Cortex of kidney (tissue), 1 donor: ENCODE data around the gene PEX11A.
"Not testable (repeated sequence)": the region's sequence is repeated elsewhere in the genome, so short reads cannot be mapped to it uniquely, and the experiment has no call there.

ENCODE experiments used
- DNase-seq: peaks from one replicate; lab custom pipeline; 2025; lab: John Stamatoyannopoulos, UW

Gene PEX11A, protein sequence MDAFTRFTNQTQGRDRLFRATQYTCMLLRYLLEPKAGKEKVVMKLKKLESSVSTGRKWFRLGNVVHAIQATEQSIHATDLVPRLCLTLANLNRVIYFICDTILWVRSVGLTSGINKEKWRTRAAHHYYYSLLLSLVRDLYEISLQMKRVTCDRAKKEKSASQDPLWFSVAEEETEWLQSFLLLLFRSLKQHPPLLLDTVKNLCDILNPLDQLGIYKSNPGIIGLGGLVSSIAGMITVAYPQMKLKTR

DNA sequence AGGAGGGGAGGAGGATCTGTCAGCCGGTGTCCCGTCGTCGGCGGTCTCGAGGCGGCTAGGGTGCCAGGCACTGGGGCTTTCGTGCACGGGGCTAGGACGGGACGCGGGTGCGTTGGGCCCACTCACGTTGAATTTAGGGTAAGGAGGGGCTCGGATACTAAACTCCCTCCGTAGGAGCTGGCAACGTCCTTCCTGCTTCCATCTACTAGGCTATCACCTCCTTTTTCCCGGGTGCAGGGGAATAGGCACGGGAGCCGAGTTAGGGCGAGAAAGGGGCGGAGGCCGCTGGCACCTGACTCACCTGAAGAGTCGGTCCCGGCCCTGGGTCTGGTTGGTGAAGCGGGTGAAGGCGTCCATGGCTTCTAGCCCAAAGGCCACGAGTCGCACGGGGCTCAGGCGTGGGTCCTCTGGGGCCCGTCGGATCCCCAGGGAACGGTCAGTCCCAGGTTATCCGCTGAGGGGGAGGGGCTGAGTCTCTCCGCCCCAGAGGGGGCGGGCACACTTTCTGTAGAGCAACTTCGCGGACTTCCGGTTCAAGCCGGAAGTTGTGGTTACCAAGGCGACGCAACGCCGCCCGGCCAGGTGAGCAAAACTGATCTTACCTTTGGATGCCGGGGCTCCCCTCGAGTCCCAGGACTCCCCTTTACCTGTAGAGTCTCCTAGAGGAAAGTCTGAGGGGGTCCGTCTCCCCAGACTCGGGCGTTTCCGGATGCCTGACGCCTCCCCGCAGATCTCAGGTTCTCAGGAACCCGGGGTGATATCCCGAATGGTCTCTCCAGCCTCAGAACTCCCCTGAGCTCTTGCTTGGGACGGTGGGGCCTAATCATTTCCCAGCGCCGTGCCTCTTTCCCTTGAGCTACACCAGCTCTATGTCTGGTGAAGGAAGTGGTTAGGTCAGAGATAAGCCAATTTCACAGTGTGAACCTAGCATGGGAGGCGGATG is at the start of gene PEX11A, which contains the start of gene WDR93:
Gene PEX11A (minus strand): TSS at position 479 of the 943 bp plus-strand sequence. CDS start 122 bp downstream, at position 357.
Gene WDR93 (plus strand): TSS at position 536 of the 943 bp plus-strand sequence. CDS start 10,936 bp downstream, outside the sequence.
- DNase-seq, result no peak

DNA sequence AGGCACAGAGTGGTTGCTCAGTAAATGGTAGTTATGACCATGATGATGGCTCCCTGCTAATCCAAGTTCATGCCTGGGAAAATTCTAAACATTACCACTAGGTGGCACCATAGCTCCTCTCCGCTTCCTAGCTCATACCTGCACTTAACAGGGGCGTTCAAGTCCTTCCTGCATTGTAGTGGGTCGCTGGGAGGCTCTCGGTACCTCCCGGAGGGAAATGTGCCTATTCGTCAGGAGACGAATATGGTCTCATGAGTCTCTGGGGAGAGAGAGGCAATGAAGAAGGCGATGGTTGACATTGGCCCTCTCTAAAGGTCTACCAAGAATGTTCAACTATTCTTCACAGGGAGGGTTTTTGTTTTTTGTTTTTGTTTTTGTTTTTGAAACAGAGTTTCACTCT is 49.6 kb upstream of the PEX11A start:
- no peak for DNase-seq

DNA sequence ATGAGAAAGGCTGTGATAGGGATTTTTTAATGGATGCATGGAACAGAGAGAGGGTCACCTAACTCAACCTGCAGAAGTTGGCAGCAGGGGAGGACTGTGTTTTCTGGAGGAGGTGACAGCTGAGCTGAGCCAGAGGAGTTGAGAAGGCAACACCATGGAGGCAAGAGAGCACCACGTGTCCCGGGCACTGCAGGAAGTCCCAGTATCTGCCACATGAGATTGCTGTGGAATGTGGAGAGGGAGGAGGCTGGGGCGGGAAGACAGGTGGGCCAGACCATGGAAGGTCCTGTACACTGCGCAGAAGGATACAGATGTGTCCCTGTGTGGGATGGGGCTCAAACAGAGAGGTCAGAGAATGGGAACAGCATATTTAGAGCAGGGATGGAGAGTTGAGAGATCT is 45.2 kb upstream of the PEX11A start:
- no peak for DNase-seq

DNA sequence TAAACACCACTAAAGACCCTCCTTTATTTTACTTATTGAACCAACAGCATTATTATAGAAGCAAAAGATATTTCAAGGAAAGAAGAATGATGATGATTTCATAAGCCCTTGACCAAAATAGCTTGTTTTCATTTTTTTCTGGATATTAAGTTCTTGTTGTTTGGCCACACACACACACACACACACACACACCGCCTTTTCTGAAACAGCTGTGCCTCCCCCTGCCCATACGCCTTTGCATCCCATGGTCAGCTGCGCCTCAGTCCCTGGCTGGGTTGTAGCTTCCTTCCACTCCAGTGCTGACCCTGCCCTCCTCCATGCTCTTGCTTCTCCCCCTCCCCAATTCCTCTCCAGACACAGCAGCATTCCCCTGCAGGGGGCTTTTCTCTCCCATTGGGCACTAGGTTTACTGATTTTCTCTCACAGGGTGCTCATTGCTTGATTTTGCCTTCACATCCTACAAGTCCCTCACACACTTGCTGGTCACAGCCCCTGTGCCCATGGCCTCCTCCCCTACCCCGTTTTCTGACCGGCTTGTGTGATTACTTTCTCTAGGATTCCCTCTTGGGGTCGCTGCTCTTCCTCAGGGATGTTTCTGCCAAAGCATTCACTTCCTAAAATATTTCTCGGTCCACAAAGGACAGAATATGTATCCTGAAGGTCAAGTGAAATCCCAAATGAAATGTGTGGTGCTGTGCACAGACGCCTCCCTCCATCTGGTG is 42.1 kb upstream of the PEX11A start:
- no peak for DNase-seq

DNA sequence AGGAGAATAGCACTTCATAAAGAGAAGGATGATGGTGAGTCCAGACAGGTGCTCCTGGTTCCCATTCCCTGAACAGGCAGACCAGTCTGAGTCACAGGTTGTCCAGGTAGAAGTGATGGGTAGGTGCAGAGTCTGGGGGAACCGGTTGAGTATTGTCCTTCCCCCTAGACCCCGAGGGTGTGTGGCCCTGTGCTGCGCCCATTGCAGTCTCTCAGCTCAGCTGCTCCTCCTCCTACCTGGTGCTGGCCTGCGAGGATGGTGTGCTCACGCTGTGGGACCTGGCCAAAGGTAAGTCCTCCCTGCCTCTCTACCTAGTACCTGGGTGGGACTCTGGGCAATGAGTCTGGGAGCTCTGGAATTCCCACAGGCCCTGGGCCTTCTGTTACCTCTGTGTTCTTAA is 40.7 kb upstream of the PEX11A start:
- DNase-seq, result no peak

DNA sequence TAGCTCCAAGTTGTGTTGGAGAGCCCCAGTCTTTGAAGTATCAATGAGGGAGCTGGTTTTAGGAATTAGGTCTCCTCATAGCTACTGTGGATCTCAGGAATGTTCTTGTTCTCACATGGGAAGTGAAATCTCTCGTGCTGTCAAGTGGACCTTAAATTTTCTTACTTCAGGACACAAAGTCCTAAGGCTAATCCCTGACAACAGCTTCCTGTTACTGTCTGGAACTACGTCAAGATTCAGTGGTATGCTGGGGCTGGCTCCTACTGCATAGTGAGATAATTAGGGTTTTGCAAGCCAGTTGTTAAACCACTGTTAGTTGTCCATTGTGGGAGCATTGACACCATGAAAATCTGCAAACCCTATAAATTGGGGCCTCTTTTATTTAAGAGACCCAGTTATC is 37.7 kb upstream of the PEX11A start:
- no peak for DNase-seq

DNA sequence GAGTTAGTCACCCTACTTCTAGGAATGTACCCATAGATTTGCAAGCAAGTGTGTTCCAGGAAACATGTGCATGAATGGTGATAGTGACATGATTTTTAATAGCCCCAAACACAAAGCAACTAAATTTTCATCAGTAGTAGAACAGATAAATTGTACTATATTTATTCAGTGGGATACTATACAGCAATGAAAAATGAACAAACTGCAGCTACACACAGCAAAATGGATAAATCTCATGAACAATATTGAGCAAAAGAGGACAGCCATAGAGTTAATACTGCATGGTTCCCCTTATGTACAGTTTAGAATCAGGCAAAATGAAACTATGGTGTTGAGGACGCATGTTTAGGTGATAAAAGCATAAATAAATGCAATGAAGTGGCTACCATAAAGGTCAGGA is 34.5 kb upstream of the PEX11A start:
- DNase-seq, result no peak

DNA sequence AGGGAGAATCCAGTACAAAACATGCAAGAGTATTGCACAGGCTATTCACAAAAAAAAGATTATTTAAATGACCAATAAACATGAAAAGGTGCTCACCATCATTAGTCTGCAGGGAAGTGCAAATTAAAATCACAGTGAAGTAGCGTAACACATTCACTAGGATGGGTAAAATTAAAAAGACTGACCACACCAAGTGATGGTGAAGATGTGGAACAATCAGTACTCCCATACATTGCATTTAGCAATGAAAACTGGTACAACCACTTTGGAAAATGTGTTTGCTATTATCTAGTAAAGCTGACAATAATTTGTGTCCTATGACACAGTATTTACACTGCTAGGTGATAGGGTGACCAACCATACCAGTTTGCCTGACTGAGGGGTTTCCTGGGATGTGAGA is 34.1 kb upstream of the PEX11A start:
- DNase-seq, result no peak

DNA sequence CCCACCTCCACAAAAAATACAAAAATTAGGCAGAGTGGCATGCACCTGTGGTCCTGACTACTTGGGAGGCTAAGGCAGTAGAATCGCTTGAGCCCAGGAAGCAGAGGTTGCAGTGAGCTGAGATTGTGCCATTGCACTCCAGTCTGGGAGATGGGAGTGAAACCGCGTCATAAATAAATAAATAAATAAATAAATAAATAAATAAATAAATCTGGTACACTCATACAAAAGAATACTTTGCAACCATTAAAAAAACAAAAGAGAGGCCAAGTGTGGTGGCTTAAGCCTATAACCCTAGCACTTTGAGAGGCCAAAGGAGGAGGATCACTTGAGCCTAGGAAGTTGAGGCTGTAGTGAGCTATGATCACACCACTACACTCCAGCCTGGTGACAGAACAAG is 32.5 kb upstream of the PEX11A start:
- no peak for DNase-seq

DNA sequence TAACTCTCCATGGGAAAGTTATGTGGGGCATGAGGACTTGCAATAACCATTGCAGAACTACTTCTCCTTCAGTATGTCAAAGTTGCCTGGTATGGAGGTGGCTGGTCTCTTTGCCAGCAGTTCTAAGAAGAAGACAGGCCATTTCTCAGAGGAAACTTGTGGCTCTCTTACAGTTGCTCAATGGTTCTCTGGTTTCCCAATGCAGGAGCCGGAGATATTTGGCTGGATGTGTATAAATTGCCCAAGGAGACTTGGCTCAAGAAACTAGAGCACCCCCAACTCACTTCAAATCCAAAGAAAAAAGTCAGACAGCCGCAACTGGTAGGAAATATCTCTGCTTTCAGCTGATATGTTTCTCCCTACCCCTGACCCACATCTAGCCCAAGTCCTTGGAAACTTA is 24.2 kb upstream of the PEX11A start:
- no peak for DNase-seq

DNA sequence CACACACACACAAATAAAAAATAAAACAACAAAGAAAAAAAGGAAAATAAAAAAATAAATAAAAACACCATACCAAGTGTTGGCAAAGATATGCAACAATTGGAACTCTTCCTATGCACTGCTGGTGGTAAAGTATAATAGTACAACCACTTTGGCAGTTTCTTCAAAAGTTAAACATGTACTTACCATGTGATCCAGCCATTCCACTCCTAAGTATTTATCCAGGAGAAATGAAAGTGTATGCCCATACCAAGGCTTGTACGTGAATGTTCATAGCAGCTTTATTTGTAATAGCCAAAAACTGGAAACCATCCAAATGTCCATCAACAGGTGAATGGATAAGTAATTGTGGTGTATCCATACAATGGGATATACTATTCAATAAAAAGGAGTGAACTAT is 17.0 kb upstream of the PEX11A start:
- no peak for DNase-seq

DNA sequence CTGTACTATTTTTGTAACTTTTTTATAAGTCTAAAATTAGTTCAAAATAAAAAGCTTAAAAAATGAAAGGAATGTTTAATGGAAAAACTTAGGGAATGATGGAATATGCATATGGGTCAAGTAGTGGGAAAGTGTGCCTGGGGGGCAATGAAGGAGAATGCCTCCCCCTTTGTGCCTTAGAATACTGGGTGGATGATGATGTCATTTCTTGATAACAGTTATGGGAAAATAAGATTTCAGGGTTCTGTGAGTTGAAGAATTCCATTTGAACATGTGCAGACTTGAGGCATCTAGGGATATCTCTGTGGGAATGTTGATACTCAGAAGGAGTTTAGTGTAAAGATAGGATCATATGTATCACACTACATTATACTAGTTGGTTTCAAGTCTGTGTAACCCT is 13.9 kb upstream of the PEX11A start:
- DNase-seq, result no peak

DNA sequence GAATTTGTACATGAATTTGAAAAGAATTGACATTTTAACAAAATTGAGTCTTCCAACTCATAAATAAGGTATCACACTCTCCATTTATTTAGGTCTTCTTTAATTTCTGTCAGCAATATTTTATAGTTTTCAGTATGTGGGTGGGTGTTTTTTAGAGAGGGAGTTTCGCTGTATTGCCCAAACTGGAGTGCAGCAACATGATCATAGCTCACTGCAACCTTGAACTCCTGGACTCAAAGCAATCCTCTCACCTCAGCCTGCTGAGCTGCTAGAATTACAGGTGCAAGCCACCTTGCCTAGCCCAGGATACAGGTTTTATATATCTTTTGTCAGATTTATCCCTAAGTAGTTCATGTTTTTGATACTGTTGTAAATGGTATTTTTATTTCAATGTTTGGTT is 4.6 kb upstream of the PEX11A start:
- no peak for DNase-seq

DNA sequence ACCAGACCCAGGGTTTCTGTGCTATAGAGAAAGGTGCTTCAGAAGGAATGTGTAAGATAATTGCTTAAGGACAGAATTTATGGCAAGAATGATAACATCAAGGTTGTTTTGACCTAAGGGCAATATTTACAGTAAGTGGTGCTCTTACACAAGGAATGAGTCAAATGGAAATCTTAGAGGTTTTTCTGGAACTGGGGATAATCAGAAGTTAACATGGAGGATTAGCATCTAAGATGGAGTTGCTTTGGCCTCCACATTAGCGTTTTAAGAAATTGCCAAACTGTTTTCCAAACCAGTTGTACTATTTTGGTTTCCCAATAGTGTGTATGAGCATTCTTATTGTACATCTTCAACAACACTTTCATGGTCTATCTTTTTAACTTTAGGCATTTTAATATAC is 3.1 kb upstream of the PEX11A start:
- DNase-seq, result no peak

DNA sequence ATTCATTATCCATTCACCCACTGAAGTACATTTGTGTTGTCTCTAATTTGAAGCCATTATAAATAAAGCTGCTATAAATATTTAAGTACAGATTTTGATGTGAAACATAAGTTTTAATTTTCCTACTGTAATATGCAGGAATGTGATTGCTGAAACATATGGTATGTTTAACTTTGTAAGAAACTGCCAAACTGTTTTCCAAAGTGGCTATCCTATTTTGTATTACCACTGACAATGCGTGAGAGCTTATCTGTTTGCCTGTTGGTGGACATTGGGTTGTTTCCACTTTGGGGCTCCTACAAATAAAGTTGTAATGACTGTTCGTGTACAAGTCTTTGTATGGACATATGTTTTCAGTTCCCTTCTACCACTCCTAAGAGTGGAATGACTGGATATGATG is 2.5 kb upstream of the PEX11A start:
- no peak for DNase-seq

DNA sequence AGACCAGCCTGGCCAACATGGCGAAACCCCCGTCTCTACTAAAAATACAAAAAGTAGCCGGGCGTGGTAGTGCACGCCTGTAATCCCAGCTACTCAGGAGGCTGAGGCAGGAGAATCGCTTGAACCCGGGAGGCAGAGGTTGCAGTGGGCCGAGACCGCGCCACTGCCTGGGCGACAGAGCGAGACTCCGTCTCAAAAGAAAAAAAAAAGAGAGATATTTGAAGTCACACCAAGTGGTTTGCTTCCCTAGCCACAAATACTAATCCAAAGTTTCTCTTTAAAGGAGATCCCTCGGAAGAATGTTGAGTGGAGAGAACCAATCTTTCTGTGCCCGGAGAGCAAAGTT is 651 bp downstream of the PEX11A start:
- DNase-seq, result not testable (repeated sequence)

DNA sequence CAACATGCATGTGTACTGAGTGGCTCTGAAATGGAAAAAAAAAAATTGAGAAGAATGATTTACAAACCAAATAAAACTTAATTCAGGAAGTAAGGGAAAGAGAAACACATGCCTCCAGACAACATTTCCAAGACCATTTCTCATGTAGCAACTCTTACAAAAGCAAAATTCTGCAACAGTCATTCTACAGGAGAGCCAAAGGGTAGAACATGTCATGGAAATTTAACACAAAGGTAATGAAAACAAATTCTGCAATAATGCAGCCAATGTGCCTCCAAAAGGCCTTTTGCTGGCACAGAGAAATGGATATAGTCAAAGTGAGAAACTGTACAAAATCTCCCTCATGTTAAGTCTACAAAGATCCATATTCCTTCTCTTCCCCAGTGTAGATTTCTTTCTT is 4.0 kb downstream of the PEX11A start:
- DNase-seq, result no peak

DNA sequence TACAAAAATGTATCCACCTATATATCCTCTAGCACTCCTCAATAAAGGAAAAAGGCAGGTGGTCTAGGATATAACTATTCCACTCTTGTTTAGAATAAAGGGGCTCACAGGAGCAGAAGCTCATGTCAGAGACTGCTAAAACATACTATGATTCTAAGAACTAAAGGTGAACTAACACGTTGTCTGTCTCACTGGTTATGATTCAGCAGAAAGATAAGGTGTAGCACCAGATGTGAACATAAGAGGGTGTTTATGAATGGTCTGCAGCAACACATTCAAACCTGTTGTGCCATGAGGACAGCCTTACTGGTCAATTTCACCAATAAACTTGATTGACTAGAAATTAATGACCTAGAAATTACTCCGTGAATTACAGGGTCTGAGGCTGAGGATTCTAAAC is 4.6 kb downstream of the PEX11A start:
- no peak for DNase-seq

DNA sequence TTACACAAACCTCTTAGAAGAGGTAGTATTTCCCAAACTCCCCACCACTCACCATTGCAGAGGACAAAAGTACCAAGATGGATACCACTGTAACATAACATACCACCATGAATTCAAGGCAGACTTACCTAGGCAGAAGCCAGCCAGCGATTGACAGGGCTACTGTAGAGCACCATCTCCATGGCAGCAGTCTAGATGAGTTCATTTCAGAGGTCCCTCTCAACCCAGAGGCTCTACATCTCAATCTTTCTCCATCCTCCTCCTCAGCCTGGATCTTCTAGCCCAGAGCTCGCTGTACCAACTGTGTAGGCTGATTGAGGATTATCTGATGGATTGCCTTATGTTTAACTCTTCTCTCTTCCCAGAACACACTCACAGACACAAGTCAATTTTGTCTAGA is 9.4 kb downstream of the PEX11A start:
- DNase-seq, result no peak

DNA sequence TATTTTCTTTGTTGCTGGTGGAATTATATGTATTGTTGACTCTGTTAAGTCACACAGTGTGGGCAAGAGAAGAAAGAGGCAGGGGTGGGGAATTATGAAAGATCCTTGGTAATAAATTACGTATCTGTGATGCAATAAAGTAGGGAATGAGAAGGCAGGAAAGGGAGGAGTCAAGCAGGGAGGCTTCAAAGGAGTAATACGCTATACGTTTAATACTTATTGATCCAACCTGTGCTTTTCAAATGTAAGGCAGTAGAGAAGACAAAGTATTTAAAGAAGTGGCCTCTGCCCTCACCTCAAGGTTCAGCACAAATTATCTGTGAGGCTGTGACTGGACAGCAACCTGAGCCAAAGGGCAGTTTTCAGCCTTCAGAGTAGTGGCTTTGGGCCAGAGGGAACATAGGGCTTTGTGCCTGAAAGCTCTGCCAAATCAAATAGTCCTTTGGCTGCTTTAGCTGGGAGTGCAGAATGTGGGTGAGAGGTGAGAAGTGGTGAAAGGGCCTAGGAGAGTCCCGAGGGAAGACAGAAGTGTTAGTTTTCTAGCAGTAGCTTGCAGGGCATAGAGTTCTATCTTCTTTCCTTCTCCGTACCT is 10.2 kb downstream of the PEX11A start:
- DNase-seq, result no peak

DNA sequence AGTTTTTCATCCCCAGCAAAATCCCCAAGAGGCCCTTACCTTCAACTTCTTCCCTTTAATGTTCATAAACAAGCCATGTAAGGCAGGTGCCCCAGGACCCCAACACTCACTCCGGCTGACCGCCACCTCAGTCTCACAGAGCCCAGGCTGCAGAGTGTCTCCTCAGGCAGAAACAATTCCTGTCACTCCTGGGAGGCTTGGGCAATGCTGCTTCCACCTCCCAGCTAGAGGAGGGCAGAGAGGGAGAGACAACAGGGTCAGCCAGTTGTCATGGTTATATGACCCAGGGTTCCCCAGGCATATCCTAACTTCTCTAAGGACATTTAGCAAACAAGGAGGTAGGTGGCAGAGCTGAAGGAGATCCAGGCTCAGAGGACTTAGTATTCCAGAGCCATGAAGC is 11.3 kb downstream of the PEX11A start, which contains the start of gene PLIN1:
Gene PLIN1 (minus strand): TSS at position 156 of the 400 bp plus-strand sequence. CDS start 1,878 bp downstream, outside the sequence.
- no peak for DNase-seq

DNA sequence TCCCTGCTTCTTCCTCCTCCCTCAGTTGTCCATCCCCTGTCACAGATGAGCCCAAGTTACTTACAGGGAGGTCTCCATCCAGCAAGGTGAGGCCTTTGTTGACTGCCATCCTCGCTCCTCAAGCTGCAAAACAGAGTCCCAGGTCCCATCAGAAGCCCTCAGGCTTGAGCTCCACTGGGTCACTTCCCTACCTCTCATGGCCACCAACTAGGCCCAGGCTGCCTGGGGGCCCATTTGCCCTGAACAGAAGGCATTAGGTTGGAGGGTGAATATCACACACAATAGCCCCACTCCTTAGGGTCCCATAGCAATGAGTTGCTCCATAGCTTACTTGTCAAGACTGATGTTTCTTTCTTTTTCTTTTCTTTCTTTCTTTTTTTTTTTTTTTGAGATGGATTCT is 13.2 kb downstream of the PEX11A start:
- no peak for DNase-seq
